Measurements from ENCODE around the gene PGLYRP1. TPM values are rescaled to one million over a fixed set of nuclear protein-coding genes. Genes with fewer than 3 reads are reported as not detected.

Gene PGLYRP1
- total and polyA plus RNA-seq, 2 of the 4 experiments (the other 2 are of a cell fraction), result not detected

DNA sequence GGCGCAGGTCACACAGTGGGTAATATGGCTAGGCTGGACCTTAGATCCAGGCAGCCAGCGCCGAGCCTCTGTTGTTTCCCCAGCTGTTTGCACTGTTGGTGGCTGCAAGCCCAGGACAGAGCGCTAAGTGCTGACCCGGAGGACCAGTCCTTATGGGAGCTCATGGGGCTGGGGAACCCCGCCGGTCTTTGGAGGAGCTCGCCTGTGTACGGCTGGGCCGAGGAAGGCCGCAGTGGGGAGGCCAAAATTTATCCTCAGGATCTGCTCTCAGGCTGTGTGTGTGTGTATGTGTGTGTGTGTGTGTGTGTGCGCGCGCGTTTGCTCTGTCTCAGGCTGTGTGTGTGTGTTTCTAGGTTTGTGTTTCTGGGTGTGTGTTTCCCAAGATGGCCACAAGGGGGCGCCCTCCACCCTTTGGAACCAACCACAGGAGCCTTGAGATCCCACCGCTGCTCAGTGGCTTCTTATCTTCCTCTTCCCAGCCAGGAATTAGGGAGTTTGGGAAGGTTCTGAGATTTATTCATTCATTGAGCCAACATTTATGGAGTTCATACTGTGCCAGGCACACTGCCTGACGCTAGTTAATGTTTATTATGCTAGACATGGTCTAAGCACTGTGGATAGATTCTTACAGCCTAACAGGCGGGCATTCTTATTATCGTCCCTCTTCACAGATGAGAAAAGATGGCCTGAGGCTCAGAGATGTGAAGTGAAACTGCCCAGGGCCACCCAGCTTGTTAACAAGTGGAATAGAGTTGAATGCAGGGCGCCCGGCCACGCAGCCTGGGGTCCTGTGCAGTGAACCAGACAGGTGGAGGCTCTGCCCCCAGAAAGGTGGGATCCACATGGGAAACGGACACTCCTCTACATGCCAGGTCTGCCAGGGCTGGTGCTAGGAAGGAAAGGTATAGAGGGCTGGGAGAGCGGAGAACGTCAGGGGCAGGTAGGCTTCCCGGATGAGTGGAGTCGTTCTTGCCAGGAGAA, 13.0 kb downstream of the PGLYRP1 start:
- Histone ChIP-seq H3K18ac (ENCODE audit: low read depth, low read length) (no peak overlapping the region), H2AFZ (replicated peaks; ENCODE audit: low read length, poor library complexity) (no peak overlapping the region), H4K20me1 (ENCODE audit: insufficient read depth, low read length) (peaks cover 5% of the 10 kb centered on the region; the same call in 1 of the 2 replicates), H3K4me2 (ENCODE audit: low read depth, low read length) (no peak overlapping the region), H3K9me1 (ENCODE audit: insufficient read depth, low read length) (no peaks in the 10 kb centered on the region), H3K56ac (ENCODE audit: extremely low read depth, insufficient read depth, low read length) (no peak overlapping the region), H3K4me3 (ENCODE audit: insufficient read depth, low read depth, low read length) (no peak overlapping the region), H3K9me3 (ENCODE audit: control insufficient read depth, insufficient read depth, low read length) (no peaks in the 10 kb centered on the region), H2BK120ac (ENCODE audit: low read depth, low read length) (no peak overlapping the region), H2BK20ac (ENCODE audit: low read depth, low read length) (no peak overlapping the region), H4K5ac (ENCODE audit: low read depth, low read length) (no peak overlapping the region), H3K14ac (replicated peaks; ENCODE audit: low read depth, low read length) (no peak overlapping the region), H3K4ac (ENCODE audit: low read depth, low read length) (no peak overlapping the region), H3K23ac (ENCODE audit: low read depth, low read length) (no peak overlapping the region), H2AK5ac (ENCODE audit: low read depth, low read length) (no peak overlapping the region), H2BK15ac (ENCODE audit: low read depth, low read length) (no peak overlapping the region), H3K36me3 (ENCODE audit: control insufficient read depth, insufficient read depth, low read length) (peaks cover 5% of the 10 kb centered on the region; the same call in 1 of the 2 replicates), H3K79me1 (ENCODE audit: low read depth in 1 of 2, low read length in 2 of 2) (no peaks in the 10 kb centered on the region; a peak in 1 of 4 replicates), H3K9ac (ENCODE audit: low read depth, low read length) (no peak overlapping the region), H3K4me1 (ENCODE audit: control insufficient read depth, insufficient read depth, low read length) (peaks cover 2% of the 10 kb centered on the region; the same call in 1 of the 2 replicates), H2BK5ac (ENCODE audit: low read depth, low read length, poor library complexity, severe bottlenecking) (no peak overlapping the region), H4K8ac (ENCODE audit: low read depth in 2 of 2, low read length in 2 of 2) (no peak overlapping the region), H3K27me3 (ENCODE audit: control insufficient read depth, insufficient read depth, low read length) (peaks cover 4% of the 10 kb centered on the region; the same call in 1 of the 2 replicates), H3K27ac (ENCODE audit: insufficient read depth, low read length) (no peak overlapping the region), H2AK9ac (replicated peaks; ENCODE audit: low read depth, low read length, poor library complexity) (no peak overlapping the region), H4K91ac (ENCODE audit: insufficient read depth, low read depth, low read length) (no peak overlapping the region)
- no peak for TF ChIP-seq MAFK (IDR thresholded peaks at IDR 0.05; ENCODE audit: low read depth, low read length)
- TF ChIP-seq, protein P1, sequence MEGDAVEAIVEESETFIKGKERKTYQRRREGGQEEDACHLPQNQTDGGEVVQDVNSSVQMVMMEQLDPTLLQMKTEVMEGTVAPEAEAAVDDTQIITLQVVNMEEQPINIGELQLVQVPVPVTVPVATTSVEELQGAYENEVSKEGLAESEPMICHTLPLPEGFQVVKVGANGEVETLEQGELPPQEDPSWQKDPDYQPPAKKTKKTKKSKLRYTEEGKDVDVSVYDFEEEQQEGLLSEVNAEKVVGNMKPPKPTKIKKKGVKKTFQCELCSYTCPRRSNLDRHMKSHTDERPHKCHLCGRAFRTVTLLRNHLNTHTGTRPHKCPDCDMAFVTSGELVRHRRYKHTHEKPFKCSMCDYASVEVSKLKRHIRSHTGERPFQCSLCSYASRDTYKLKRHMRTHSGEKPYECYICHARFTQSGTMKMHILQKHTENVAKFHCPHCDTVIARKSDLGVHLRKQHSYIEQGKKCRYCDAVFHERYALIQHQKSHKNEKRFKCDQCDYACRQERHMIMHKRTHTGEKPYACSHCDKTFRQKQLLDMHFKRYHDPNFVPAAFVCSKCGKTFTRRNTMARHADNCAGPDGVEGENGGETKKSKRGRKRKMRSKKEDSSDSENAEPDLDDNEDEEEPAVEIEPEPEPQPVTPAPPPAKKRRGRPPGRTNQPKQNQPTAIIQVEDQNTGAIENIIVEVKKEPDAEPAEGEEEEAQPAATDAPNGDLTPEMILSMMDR (conservative IDR thresholded peaks at IDR 0.05; ENCODE audit: low read depth, low read length), result peak; percentile 72
- TF ChIP-seq RAD21 (IDR thresholded peaks at IDR 0.05; ENCODE audit: low read length), result peak; percentile 54
- no peak for TF ChIP-seq CEBPB (IDR thresholded peaks at IDR 0.05; ENCODE audit: low read depth, low read length)
- peak; percentile 62 for TF ChIP-seq SMC3 (IDR thresholded peaks at IDR 0.05; ENCODE audit: low read depth, low read length)
- no peak for TF ChIP-seq MAZ (IDR thresholded peaks at IDR 0.05; ENCODE audit: borderline replicate concordance, low read depth, low read length)
- in situ Hi-C loops (cut with MboI; ENCODE audit: low sequenced_read_pairs), result no loop called here
- ATAC-seq (ENCODE audit: low read depth) (peak; percentile 97), DNase-seq (peak; percentile 58)
- CTCF ChIA-PET, result interaction anchor here (1.6 kb wide), 1 partner anchor 14 kb away, joined by 7 read pairs; the partner anchor contains the start of gene CCDC61
- no TSS peak for BruUV-seq (replicated peaks)
- POLR2A ChIA-PET (ENCODE audit: unreplicated experiment), result interaction anchor here (0.6 kb wide), 1 partner anchor 119 kb away, joined by 6 read pairs; no protein-coding TSS in a partner anchor
- WGBS, 2 experiments (ENCODE audit: extremely low coverage in 2 of 2, insufficient read length in 1 of 2), result 83% methylated on average over 11 of the region's 28 CpGs; no CpG with 5 or more reads in 1 of the 2 experiments
- intact Hi-C loops (cut with micrococcal nuclease), result loop anchor here (1.0 kb wide), 1 partner anchor 67 kb away; no protein-coding TSS in a partner anchor
- dilution Hi-C loops (cut with HindIII; ENCODE audit: low sequenced_read_pairs, unreplicated experiment), result no loop called here
